PC-3 (cell line): ENCODE data around the gene SERPINA5.

ENCODE experiments used
- EZH2 ChIP-seq: fragments of 300-600 bp; sonication (generic); IDR thresholded peaks from one replicate; pipeline ENCODE4 v1.6.1; 2017; ENCODE audit warnings: antibody characterized with exemption, mild to moderate bottlenecking, low read length; ENCODE audit not compliant: unreplicated experiment
- EZH2phosphoT487 ChIP-seq: fragments of 300-600 bp; sonication (generic); IDR thresholded peaks from 2 replicates; pipeline ENCODE4 v1.6.1; 2018; ENCODE audit warnings: mild to moderate bottlenecking, antibody characterized with exemption, low read length, borderline replicate concordance
- TF ChIP-seq, protein P1 (sequence below): fragments of 300-600 bp; sonication (generic); conservative IDR thresholded peaks from 2 replicates; pipeline ENCODE4 v1.5.1; 2017; ENCODE audit warnings: antibody characterized with exemption, low read depth, mild to moderate bottlenecking, low read length

DNA sequence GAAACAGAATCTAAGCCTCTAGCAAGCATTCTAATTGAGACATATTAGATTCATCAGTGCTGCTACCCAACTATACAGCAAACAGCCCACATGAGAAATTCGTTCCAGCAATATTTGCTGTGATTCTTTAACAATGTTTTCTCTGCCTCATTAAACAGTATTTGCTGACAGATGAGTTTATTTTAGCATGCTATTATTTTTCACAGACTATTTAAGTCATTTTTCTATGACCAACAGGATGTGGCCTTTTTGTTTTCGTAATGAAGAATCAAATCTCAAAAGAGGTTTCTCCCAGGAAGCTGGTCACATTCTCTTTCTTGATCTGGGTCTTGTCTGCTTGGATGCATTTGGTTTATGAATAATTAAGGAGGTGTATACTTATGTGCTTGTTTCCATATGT, 48.8 kb upstream of the SERPINA5 start:
- TF ChIP-seq, protein P1, sequence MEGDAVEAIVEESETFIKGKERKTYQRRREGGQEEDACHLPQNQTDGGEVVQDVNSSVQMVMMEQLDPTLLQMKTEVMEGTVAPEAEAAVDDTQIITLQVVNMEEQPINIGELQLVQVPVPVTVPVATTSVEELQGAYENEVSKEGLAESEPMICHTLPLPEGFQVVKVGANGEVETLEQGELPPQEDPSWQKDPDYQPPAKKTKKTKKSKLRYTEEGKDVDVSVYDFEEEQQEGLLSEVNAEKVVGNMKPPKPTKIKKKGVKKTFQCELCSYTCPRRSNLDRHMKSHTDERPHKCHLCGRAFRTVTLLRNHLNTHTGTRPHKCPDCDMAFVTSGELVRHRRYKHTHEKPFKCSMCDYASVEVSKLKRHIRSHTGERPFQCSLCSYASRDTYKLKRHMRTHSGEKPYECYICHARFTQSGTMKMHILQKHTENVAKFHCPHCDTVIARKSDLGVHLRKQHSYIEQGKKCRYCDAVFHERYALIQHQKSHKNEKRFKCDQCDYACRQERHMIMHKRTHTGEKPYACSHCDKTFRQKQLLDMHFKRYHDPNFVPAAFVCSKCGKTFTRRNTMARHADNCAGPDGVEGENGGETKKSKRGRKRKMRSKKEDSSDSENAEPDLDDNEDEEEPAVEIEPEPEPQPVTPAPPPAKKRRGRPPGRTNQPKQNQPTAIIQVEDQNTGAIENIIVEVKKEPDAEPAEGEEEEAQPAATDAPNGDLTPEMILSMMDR: no peak
- no peak for TF ChIP-seq EZH2phosphoT487
- TF ChIP-seq EZH2: no peak
